GM23338 (cell line): ENCODE data around the gene STX1A. TPM values are rescaled to one million over a fixed set of nuclear protein-coding genes. Genes with fewer than 3 reads are reported as not detected.

Source experiments
- microRNA counts: library from miRNA; unstranded; fragments of <30 nt; microRNA quantifications from one replicate; lab custom pipeline; 2017
- microRNA-seq: library from miRNA; unstranded; fragments of <30 nt; microRNA quantifications from one replicate; pipeline ENCODE4, GENCODE V29; 2017
- polyA plus RNA-seq: library from polyadenylated mRNA; unstranded; fragments of >200 nt; fragmentation: Nextera tagmentation; extraction: Ambion mirVana; gene quantifications from 2 replicates; pipeline ENCODE4 v1.2.1, GENCODE V29; 2016
- small RNA-seq: library from RNA; depleted of rRNA; stranded (forward); fragments of <200 nt; gene quantifications from one replicate; pipeline ENCODE3, GENCODE V24; 2014; ENCODE audit warnings: low replicate concordance
- total RNA-seq: library from RNA; depleted of rRNA; stranded (reverse); fragments of >200 nt; shearing (Covaris generic); gene quantifications from 2 replicates; pipeline ENCODE4 v1.2.3, GENCODE V29; 2014; rRNA removed

STX1A gene
- total and polyA plus RNA-seq, 2 experiments from 2014 or later: 9.1 to 19.8 TPM

MicroRNAs within 50 kb of the gene (microRNA counts, 767-probe panel; counts per million panel counts)
- not detected for microRNA hsa-miR-4284 (lab: Ali Mortazavi, UCI)

Small RNAs within 50 kb of the gene (microRNA-seq; reads per million reads assigned to microRNA genes)
- not detected for gene MIR4284

Small RNAs within 50 kb of the gene (small RNA-seq; reads per million reads assigned to genes)
- 0.15 reads per million for gene MIR4284
- gene RN7SL265P: not detected

Other genes starting within 250 kb of the STX1A start
- 65.5 and 70.7 TPM in 2 replicates for gene BAZ1B, start 197.4 kb downstream of the STX1A start, total RNA-seq
- 35.8 and 40.4 TPM in 2 replicates for gene BAZ1B, start 197.4 kb downstream of the STX1A start, polyA plus RNA-seq
- gene BCL7B, start 162.0 kb downstream of the STX1A start, total RNA-seq: 12.0 and 17.0 TPM in 2 replicates
- gene BCL7B, start 162.0 kb downstream of the STX1A start, polyA plus RNA-seq: 18.2 and 18.4 TPM in 2 replicates
- gene TBL2, start 141.1 kb downstream of the STX1A start, total RNA-seq: 21.7 and 27.8 TPM in 2 replicates
- gene TBL2, start 141.1 kb downstream of the STX1A start, polyA plus RNA-seq: 6.9 TPM in 2 replicates
- gene MLXIPL, start 95.1 kb downstream of the STX1A start, total RNA-seq: 8.6 and 25.7 TPM in 2 replicates
- gene MLXIPL, start 95.1 kb downstream of the STX1A start, polyA plus RNA-seq: 13.1 and 13.7 TPM in 2 replicates
- gene VPS37D, start 51.8 kb downstream of the STX1A start, total RNA-seq: 5.6 and 7.0 TPM in 2 replicates
- 1.8 and 2.2 TPM in 2 replicates for gene VPS37D, start 51.8 kb downstream of the STX1A start, polyA plus RNA-seq
- 1.3 and 2.8 TPM in 2 replicates for gene DNAJC30, start 36.2 kb downstream of the STX1A start, total RNA-seq
- gene DNAJC30, start 36.2 kb downstream of the STX1A start, polyA plus RNA-seq: 5.2 and 5.6 TPM in 2 replicates
- gene BUD23, start 36.1 kb downstream of the STX1A start, total RNA-seq: 57.2 and 62.1 TPM in 2 replicates
- gene BUD23, start 36.1 kb downstream of the STX1A start, polyA plus RNA-seq: 117 and 129 TPM in 2 replicates
- gene ABHD11, start 19.1 kb upstream of the STX1A start, total RNA-seq: 16.3 and 24.6 TPM in 2 replicates
- 18.0 and 18.7 TPM in 2 replicates for gene ABHD11, start 19.1 kb upstream of the STX1A start, polyA plus RNA-seq
- gene CLDN3, start 50.6 kb upstream of the STX1A start, total RNA-seq: 24.1 and 27.7 TPM in 2 replicates
- gene CLDN3, start 50.6 kb upstream of the STX1A start, polyA plus RNA-seq: 20.1 and 21.4 TPM in 2 replicates
- 18.6 and 19.4 TPM in 2 replicates for gene CLDN4, start 111.3 kb upstream of the STX1A start, total RNA-seq
- 11.6 and 16.5 TPM in 2 replicates for gene CLDN4, start 111.3 kb upstream of the STX1A start, polyA plus RNA-seq
- gene METTL27, start 122.8 kb upstream of the STX1A start, total RNA-seq: 5.9 and 11.0 TPM in 2 replicates
- gene METTL27, start 122.8 kb upstream of the STX1A start, polyA plus RNA-seq: 7.2 and 10.1 TPM in 2 replicates
- gene TMEM270, start 141.5 kb upstream of the STX1A start, total RNA-seq: not detected in 2 replicates
- gene TMEM270, start 141.5 kb upstream of the STX1A start, polyA plus RNA-seq: not detected in 2 replicates